Right ventricle myocardium superior (tissue), 1 donor: ENCODE results near the gene FBLN1. TPM values are rescaled to one million over a fixed set of nuclear protein-coding genes. Genes with fewer than 3 reads are reported as not detected.

Experiments used
- ATAC-seq: fragments of 200-7000 bp; cut with Tn5 transposase; one replicate; pipeline ENCODE4 v1.9.1; 2020; ENCODE audit warnings: mild to moderate bottlenecking; ENCODE audit not compliant: poor library complexity
- DNase-seq: peaks from one replicate; pipeline ENCODE4 v3.0.0-alpha.2; 2020
- intact Hi-C: fragments of 100-400 bp; cut with DNase I; formaldehyde crosslinking; loops from one replicate; pipeline ENCODE4 v1.11.2; 2022
- total RNA-seq: library from RNA; stranded (reverse); fragmentation: NEBNext Ultra II Directional; extraction: Animal tissue kit (Norgen Biotek cat#: 25700); gene quantifications from one replicate; pipeline ENCODE4 v1.2.1, GENCODE V29; 2021
- donor health status: DM: no; HTN: yes; CAD: no; lungs with severe emphysema.

The FBLN1 gene
- total RNA-seq, 1 donor from 2014 or later: 89.5 TPM

DNA sequence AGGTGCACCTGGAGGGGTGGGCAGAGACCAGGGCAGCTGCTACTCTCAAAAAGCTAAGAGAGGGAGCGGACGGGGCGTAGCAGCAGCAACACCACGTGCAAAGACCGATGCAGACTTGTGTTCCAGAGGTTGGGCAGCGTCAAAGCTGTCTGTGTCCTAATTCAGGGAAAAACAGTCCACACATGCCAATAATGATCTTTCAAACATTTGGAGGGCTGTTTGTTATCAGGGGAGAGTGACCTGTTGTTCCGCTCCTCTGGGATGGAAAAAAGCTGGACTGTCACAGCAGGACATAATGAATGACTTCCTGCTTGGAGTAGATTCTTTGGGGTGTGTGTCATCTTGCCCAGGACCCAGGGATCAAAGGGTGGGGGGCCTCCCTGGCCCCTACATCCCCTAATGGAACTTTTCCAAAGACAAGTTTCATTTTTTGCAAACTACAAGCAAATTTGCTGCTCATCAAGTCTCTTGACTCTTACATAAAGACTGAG, 6.2 kb upstream of the FBLN1 start:
- intact Hi-C loops: no loop called here
- ATAC-seq (peak; percentile 30), DNase-seq (no peak)

DNA sequence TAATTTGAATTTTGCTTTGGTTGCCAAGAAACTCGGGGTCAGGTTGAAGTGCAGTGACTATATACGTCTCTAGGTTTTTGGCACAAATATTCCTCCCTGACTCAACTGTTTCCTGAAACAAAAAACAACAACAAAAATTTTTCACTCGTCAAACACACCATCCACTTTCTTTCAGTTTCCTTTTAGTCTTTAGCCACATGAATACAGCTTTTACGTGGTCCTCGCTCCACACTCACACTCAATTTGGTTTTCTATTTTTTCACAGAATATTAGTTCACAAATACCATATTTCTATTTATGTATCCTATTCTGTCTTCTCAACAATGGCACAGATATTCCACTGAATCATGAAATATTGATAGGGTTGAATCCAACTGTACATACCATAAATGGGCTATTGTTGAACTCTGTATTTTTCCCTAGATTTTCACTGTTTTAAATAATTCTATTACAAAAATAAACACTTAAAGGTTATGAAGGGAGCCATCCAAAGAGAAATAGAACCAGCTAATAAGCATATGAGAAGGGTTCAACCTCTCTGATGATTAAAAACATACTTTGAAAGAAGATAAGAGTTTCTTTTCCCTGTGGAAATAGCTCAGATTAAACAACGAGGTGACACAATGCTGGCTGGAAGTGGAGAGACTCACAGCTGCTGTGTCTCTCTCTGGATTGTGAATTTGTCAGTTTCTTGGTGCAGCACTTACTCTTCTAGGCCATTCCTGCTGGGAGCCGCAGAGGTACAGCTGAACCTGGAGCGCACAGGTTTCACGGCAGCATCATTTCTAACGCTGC, 5.1 kb upstream of the FBLN1 start:
- intact Hi-C loops: no loop called here
- ATAC-seq (peak; percentile 34), DNase-seq (no peak)

- intact Hi-C loops: no loop called here
- DNase-seq (peak; percentile 83), ATAC-seq (peak; percentile 62)
Observed at GRCh38 chr22:45499746-45500145, 2.9 kb upstream of the FBLN1 start.

- intact Hi-C loops: no loop called here
- no peak for ATAC-seq
- no peak for DNase-seq
Observed at GRCh38 chr22:45503050-45503815, 550 bp downstream of the FBLN1 start.

DNA sequence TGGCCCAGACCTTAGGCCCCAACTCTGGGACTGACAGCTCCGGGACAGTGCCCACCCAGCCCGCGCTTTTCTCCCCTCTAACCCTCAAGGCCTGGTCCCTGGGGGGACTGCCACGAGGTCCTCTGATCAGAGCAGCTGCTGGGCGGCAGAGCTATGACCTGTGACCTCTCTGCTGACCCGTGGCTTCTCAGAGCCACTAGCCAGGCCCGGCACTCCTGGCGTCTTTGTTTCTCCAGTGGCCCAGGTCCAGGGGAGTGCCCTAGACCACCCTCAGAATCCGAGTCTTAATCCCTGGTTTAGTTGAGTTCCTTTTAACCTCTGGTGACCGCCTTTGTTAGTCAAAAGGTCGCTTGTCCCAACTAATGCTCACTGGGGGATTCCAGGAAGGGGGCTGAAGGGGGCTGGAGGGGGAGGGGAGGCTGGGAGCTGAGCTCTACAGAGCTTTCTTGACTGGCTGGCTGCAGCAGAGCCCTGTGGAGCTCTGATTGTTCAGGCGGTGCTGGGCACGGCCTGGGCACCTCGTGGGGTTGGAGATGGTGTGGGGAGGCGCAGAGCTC, 1.2 kb downstream of the FBLN1 start:
- no peak for ATAC-seq
- intact Hi-C loops: no loop called here
- DNase-seq: no peak

- DNase-seq: peak; percentile 85
- peak; percentile 73 for ATAC-seq
- intact Hi-C loops: no loop called here
Observed at GRCh38 chr22:45504373-45505341, 2.0 kb downstream of the FBLN1 start.

DNA sequence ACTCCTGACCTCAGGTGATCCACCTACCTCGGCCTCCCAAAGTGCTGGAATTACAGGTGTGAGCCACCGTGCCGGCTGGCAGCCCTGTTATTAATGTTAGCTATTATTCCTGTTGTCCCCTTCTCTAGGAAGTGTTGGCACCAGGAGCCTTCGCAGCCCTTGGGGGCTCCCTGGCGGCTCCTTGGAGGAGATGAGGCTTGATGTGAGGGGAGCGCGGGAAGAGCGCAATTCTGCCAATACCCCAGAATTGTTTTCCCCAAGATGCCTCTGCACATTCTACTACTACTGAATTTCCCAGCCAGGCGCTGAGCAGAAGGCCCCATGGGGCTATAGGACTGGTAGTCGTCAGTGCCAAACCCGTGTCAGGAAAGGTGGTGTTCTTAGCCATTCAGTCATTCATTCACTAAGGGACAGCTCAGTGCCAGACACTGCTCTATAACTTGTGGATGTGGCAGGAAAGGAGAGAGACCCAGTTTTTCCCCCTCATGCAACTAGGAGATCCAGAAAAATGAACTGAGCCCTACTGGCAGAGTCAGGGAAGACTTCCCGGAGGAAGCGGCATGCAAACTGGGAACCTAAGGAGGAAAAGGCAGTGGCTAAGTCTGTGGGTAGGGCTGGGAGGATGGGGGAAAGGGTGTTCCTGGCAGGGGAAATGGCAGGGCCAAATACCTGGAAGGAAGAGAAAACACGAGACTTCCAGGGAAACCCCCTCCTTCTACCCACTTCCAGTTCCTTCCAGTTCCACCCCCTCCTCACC, 3.5 kb downstream of the FBLN1 start:
- ATAC-seq: no peak
- intact Hi-C loops: no loop called here
- DNase-seq: no peak

DNA sequence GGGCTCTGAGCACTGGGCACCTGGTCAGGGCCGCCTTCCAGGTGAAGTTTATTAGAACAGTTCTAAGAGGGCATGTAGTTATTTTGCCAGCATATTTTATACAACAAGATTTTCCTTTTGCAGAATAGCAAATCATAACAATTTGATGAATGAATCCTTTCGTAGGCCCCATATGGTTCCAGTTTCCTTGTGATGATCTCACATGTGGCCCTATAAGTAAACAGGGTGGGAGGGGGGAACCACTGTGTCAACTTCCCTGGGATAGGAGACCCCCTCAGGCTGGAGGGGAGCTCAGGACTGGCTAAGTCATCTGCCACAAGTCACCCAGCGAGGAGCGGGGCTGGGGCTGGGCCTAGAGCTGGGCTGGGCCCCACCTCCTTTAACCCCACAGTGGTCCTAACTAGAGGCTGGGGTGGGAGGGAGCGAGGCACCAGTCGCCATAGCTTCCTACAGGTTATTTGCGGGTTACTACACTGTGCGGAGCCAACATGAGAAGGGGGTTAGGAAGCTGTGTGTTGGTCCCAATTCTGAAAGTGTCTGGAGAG, 4.2 kb downstream of the FBLN1 start:
- no peak for DNase-seq
- intact Hi-C loops: no loop called here
- no peak for ATAC-seq

DNA sequence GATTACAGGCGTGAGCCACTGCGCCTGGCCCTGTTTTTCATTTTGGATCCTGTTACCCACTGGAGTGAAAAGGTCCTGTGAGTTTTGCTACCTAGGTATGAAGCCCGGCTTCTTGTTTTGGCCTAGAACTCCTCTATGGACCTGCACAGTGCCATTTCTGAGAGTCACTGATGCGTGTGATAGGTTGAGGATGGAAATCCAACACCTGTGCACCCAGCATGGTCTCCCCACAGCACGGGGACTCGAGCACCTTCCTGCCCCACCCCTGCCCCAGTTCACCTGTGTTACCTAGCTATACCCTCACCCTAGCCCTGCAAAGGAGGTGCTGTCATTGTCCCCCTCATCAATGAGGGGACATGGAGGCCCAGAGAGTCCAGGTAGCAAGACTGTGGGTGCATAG, 5.1 kb downstream of the FBLN1 start:
- intact Hi-C loops: no loop called here
- no peak for DNase-seq
- no peak for ATAC-seq

- DNase-seq (no peak), ATAC-seq (no peak)
- intact Hi-C loops: no loop called here
Observed at GRCh38 chr22:45508814-45509213, 6.1 kb downstream of the FBLN1 start.

GRCh38 chr22:45510376-45511232, 7.9 kb downstream of the FBLN1 start:
- no peak for DNase-seq
- no peak for ATAC-seq
- intact Hi-C loops: no loop called here

DNA sequence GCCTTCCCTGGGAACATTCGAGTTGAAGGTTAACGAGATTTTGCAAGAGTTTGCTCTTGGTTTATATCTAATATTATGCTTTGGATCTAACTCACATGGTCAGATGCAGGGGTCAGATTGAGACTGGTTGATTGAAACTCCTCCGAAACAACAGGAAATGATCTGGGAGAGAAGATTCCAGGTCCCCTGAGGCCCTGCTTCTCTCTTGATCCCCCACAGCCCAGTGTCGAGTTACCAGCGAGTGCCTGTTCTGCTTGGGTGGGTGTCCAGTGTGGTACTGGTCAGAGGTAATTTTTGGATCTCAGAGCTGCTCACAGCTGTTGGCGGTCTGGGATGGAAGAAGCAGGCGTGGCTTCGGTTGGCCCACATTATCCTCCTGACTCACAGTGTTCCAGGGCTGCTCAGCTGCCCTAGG, 9.2 kb downstream of the FBLN1 start:
- intact Hi-C loops: no loop called here
- DNase-seq (peak; percentile 77), ATAC-seq (peak; percentile 87)

DNA sequence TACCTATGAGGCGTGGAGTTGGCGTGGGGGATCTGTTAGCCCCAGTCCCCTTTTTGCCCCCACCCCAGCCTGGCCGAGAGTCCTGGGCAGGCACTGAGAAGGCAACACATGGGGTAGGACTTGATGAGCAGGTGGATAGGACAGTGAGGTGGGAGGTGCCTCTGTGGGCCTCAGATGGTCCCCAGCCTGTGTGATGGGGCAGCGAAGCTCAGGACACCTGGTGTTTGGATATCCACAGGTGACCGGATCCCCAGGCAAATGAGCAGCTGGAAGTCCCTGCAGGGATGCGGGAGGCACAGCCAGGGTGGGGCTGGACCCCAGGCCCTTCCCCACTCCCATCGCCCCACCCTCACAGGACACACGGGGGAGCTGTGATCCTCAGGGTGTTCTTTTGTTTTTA, 9.7 kb downstream of the FBLN1 start:
- no peak for DNase-seq
- intact Hi-C loops: no loop called here
- ATAC-seq: no peak

GRCh38 chr22:45515676-45516075, 13.0 kb downstream of the FBLN1 start:
- intact Hi-C loops: no loop called here
- ATAC-seq: no peak

GRCh38 chr22:45516163-45516562, 13.5 kb downstream of the FBLN1 start:
- DNase-seq: no peak
- intact Hi-C loops: no loop called here
- ATAC-seq: no peak

More at GRCh38 chr22:45515676-45516075, 13.0 kb downstream of the FBLN1 start:
- no peak for DNase-seq

- intact Hi-C loops: no loop called here
- no peak for DNase-seq
- no peak for ATAC-seq
Observed at GRCh38 chr22:45516923-45517675, 14.4 kb downstream of the FBLN1 start.
